COR-L47 (cell line): ENCODE data around the gene CALR3.
"Not testable (repeated sequence)": the region's sequence is repeated elsewhere in the genome, so short reads cannot be mapped to it uniquely, and the experiment has no call there.

Experiments
- DNase-seq: peaks from one replicate; lab custom pipeline; 2025; lab: John Stamatoyannopoulos, UW

Gene CALR3, protein sequence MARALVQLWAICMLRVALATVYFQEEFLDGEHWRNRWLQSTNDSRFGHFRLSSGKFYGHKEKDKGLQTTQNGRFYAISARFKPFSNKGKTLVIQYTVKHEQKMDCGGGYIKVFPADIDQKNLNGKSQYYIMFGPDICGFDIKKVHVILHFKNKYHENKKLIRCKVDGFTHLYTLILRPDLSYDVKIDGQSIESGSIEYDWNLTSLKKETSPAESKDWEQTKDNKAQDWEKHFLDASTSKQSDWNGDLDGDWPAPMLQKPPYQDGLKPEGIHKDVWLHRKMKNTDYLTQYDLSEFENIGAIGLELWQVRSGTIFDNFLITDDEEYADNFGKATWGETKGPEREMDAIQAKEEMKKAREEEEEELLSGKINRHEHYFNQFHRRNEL

DNA sequence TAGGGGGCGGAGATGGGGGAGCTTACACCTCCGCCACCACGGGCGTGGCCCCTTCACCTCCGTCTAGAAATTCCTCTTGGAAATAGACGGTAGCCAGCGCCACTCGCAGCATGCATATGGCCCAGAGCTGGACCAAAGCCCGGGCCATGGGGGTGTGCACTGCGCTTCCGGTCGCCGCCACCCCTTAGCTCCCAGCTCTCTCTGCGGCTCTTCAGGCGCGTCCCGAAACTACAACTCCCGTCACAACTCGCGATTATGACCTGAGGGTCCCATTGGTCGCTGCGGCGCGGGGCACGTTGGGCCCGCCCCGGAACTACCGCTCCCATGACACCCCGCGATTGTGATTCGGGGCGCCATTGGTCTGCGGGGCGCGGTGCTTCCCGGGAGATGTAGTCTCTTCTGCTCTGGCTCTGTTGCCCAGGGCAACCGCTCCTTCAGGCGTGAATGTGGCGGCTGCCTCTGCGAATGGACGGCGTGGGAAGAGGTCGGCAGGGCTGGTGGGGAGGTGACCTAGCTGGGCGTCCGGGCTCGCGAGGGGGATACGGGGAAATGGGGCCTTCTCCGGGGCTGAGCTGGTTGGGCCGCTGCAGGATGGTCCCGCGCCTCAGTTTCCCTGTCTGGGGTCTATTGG lies at the start of gene CALR3, which contains the start of gene C19orf44:
TSS of gene CALR3 (minus strand) at position 186 of the 631 bp plus-strand sequence. CDS start at position 148, 38 bp downstream.
TSS of gene C19orf44 (plus strand) at position 413 of the 631 bp plus-strand sequence. CDS start 4,399 bp downstream, outside the sequence.
- peak; percentile 98 for DNase-seq

DNA sequence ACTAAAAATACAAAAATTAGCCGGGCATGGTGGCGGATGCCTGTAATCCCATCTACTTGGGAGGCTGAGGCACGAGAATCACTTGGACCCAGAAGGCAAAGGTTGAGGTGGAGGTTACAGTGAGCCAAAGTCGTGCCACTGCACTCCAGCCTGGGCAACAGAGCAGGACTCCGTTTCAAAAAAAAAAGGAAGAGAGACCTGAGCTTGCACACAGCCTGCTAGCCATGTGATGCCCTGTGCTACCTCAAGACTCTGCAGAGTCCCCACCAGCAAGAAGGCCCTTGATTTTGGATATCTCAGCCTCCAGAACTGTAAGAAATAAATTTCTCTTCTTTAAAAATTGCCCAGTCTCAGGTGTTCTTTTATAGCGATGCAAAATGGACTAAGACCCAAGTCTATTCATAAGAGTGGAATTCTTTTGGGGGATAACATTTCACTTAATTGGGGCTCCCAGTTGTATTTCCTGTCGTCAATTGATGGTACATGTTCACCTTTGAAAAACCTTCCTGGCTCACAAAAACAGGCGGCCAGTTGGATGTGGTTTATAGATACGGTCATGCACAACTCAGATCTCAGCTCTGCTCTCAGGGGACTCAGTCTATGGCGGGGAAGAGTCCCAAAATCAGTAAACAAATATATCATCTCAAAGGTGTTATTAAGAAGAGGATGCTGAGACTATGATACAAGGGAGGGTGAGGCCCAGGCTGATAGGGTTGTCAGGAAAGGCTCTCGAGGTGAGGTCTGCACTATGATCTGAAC lies 48.7 kb upstream of the CALR3 start:
- no peak for DNase-seq

DNA sequence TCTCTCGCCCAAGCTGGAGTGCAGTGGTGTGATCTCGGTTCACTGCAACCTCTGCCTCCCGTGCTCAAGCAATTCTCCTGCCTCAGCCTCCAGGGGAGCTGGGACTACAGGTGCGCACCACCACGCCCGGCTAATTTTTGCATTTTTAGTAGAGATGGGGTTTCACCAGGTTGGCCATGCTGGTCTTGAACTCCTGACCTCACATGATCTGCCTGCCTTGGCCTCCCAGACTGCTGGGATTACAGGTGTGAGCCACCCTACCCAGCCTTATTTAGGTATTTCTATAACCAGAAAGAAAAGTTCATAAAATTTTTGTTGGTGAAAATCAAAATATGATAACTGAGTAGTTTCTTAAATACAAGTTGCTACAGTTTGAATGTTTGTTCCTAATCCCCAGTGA lies 47.8 kb upstream of the CALR3 start:
- DNase-seq, result not testable (repeated sequence)

DNA sequence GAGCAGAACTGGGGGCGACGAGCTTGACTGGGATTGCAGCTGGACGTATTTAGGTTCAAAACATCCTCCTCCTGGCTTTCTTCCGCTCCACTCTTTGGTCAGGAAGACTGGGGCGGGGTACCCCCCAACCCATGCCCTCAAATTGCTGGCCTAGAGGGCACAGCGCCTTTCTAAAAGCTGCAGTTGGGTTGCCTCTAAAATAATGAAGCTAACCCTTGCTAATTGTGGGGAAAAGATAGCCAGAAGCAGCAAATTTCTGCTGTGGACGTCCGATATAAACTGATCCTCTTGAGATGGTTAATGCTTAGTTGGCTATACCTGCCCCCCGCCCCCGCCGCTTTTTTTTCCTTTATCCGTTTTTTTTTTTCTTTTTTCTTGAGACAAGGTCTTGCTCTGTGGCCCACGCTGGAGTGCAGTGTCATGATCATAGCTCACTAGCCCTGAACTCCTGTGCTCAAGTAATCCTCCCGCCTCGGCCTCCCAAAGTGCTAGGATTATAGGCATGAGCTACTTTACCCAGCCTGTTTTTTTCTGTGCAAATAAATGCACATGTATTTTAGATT lies 47.0 kb upstream of the CALR3 start:
- DNase-seq, result no peak

DNA sequence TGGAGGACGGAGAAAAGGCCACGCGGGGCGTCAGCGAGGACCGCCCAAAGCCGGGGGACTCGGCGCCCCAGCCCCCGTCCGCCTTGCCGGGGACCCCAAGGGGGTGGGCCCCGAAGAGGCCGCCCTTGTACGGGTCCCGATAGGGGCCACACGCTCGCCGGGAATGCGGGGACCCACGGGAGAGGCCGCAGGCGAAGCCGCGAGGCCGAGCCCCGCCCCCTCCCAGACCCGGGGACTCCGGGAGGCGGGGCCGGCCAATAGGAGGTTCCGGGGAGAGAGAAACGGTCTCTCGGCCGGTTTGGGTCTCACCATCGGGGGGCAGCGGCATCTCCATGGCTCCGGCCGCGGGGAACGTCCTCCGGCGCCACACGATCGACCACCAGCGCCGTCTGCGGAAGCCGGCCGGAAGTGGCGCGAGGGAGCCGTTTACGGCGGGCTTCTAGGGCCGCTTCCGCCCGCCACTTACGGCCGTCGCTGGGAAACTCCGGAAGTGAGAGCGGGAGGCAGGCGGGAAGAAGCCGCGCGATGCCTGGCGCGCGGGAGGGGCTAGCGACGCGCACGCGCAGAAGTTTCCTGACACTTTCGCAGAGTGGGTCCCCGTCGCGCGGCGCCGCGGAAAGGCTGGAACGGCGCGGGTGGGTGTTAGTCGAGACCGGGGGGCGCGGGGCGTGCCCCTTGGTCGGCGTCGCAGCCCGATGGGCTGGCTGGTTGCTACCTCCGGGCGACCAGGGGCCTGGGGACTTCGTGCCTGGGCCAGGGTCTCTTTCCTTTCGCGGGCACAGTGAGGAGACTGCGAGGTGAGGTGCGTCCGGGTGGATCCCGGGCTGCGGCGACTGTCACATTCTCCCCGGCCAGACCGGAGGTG lies 46.3 kb upstream of the CALR3 start, which contains the start of gene CHERP:
TSS of gene CHERP (minus strand) at position 393 of the 865 bp plus-strand sequence. CDS start at position 334, 59 bp downstream.
- DNase-seq, result peak; percentile 90

DNA sequence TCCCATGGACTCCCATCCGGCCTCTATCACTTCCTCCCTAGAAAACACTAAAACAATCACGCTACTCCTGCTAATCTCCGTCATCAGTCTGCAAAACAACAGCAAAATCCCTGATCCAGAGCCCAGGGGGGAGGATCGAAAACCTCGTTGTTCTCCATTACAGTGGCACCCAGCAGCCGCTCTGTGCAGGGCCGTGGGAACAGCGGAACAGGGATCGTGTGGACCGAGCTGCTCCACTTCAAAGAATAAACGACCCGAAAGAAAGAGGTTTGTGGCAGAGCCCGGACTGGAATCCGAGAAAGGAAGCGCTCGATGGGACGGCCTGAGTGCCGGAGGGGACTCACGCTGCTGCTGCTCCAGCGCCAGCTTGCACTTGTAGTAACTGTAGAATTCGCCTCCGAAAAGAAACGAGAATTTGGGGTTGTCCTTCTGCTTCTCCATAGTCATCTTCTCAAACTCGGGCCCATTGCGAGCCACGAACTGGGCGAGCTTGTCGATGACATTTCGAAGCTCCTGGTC lies 45.6 kb upstream of the CALR3 start:
- DNase-seq, result no peak

DNA sequence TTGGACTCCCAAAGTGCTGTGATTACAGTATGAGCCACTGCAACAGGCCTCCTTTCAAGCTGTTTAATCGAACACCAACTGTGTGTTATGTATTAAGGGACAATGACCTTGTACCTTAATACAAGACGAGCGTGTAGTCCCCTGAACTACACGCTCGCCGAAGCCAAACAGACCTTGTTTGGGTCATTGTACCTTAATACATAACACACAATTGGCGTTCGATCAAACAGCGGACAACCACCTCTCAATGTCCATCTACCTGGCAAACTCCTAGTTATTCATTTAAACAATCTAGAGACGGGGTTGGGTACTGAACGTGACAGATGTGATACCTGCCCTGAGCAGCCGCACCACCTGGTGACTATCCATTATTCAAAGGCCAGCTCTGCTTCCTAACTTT lies 45.0 kb upstream of the CALR3 start:
- DNase-seq, result no peak

DNA sequence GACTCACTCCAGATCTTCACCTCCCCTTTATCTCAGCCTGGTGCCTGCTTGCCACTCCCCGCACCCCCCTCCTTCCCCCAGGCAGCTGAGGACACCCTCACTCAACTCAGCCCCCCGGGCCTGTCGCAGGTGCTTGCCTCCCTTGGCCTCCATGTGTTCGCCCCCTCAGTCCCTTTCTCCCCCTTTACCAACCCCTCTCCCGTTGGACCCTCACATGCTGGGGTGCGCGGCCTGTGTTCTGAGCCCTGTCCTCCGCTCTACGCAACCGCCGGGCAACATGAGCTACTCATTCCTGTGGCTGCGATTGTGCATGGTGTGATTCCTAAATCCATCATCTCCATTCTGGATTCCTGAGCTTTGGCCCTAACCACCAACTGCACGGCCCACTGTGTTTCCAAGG lies 41.1 kb upstream of the CALR3 start:
- no peak for DNase-seq

DNA sequence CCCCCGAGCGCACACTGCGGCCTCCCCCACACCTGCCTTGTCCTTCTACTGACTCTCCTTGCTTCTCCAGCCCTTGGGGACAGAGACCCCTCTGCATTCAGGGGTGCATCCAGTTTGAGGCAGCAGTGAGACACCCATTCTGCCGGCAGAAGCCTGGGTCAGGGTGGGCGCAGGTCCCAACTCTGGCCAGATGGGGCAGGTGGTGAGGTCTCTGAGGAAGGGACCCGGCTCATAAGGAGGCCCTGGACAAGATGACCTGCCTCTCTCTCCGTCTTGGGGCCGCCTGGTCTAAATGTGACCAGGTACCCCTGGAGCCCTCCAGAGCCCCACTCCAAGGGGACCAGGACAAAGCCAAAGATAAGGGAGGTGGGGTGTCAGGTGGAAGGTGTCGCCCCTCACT lies 40.2 kb upstream of the CALR3 start:
- DNase-seq, result no peak

DNA sequence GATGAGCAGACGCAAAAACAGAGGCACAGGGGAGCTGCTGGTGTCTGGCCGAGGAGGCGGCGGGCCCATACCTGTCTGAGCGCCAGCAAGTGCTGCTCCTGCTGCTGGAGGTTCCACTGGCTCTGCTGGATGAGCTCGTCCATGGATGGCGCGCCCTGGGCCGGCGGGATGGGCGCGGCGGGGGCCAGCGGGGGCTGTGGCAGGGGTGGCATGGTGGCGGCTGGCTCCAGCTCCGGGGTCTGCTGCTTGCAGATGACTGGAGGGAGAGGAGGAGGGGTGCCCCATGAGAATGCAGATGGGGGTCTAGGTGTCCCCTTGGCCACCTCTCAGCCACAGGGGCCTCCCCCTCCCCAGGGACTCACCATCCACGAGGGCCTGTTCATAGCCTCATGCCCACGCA lies 39.4 kb upstream of the CALR3 start:
- no peak for DNase-seq

DNA sequence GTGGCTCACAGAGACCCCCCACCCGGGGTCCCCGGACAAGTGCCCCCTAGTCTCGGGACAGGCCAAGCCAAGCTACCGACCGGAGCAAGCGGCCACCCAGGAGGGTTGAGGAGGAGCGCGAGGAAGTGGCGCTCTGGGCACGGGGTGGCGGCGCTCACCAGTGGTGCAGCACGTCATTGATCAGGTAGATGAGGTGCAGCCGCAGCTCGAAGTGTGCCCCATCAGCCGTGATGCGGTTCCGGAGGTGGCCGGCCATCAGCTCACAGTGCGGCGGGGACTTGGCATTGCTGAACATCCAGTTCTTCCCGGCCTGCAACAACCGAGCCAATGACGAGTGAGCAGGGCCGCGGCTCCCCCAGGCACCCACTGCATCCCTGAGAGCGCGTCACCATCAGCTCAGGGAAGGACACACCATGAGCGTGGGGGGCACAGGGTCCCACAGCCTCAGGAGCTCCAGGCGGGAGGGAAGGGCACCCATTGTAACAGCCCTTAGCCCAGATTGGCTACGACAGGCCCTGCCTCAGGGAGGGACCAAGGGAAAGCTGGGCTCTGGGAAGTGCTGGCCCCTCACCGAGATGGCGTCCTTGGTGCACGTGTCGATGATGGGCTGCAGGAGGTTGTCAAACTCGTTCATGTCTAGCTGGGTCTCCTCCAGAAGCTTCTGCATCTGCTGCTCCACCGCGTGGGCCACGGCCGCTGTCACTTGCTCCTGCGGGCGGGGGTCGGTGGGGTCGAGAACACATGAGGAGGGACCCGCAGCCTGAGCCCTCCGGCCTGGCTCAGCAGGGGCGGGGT lies 36.7 kb upstream of the CALR3 start:
- no peak for DNase-seq

DNA sequence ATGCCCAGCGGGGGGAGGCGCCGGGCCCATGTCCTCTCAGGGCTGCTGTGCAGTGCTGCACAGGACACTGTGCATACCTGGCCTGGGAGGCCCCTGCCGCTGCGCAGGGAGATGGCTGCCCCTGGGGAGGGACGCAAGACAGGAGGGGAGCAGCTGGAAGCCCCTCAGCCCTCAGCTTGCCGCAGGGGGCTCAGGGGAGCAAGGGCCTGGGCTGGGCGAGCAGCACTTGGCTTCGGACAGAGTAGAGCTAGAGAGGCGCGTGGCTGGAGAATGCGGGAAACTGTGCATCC lies 35.4 kb upstream of the CALR3 start:
- no peak for DNase-seq

DNA sequence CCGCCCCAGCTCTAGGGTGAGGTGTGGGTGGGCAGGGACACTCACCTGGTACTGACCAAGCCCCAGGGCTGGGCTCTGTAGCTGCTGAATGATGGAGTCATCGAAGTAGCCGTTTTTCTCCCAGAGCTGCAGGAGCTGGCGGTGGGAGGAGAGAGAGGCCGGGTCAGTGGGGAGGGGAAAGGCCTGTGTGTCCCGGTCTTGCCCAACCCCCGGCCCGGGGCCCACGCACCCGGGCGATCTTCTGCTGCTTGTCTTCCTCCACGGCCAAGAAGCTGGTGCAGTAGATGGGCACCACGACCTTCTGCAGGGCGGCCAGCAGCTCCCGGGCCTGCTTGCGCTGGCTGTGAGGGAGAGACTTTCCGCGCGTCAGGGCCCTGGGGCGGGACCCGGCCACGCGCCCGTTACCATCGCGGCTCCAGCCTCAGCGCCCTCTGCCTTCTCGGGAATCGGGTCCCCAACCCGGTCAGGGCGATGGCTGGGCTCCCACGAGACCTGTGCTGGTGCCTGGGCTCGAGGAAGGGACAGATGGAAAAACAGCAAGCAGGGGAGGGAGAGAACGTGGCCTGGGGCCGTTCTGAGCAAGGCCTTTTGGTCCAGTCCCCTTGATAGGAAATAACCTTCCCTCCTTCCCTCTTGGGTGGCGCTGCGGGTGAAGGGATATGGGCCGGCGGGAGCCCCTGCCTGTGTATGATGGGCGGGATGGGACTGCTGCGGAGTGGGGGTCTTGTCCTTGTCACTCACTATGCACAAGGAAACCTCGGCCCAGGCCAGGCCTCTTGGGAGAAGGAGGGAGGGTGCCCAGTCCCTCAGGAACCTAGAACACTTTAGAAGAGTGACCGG lies 34.8 kb upstream of the CALR3 start:
- no peak for DNase-seq

DNA sequence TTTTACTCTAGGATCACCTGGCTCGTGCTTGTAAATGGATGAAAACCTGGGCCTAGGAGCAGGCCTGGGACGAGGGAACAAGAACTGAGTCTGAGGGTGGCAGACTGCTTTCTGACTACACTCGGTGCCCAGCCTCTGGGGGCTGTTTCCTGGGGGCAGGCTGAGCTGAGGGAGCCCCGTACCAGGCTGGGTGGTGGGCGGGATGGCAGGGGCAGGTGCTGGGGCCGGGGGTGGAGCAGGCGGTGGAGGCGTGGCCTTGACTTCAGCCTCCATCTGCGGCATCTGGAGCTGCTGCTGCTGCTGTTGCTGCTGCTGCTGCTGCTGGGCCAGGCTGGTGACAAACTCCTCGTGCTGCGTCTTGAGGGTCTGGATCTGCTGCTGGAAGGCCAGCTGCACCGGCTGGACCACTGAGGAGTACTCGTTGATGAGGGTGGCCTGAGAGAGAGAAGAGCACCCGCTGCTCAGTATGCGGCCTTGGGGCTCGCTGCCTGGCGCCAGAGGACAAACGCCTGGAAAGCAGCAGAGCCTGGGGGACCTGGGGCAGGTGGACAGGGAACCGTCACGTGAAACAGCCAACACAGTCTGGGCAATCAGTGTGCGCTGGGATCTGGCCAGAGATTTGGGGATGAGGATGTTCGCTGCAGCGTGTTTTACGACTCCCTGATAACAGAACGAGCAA lies 33.6 kb upstream of the CALR3 start:
- no peak for DNase-seq

DNA sequence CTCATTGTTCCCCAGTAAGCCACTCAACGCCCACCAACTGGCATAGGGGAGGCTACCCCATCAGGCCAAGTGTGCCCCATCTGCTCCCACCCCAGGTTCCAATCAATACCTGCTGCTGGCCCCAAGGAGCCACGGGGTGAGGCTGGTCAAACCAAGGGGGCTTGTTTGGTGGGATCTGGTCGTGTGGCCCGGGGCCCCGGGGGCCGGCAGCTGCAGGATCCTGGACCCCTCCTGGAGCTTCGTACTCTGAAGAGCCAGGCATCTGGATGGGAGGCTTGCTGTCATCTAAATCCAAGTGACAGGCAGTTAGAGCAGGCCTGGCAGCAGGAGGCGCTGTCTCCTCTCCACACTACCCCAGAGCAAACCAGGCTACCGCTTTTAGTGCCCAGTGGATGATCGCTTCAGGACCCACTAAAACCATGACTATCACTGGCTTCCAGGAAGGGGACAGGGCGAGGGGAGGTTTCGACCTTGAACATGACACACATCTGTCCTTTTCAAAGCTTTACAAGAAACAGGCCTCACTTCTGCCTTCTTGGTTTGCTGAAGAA lies 32.1 kb upstream of the CALR3 start:
- DNase-seq, result no peak

DNA sequence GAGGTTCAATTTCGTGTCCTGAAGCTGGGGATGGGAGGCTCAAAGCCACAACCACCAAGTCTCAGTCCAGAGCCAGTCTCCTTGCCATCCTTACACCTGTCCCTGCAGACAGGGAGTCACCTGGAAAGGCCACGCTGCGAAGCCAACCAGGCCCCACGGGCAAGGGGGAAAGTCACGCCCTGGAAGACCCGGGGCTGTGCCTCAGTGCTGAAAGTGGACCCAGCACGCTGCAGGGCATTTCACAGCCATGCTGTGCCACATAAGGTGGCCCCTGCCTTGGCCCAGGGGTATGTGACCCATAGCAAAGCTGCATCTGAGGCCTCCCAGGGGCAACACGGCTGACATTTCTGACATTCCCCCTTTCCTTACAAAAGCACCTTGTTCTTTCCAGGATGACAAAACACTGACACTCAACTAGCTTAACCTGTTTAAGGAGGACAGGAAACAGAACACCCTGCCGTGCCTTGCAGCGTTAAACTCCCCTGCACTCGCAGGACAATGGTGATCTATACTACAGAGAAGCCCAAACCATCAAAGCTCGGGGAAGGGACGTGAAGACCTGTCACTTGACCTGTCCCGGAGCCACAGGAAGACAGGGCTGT lies 31.5 kb upstream of the CALR3 start:
- no peak for DNase-seq

DNA sequence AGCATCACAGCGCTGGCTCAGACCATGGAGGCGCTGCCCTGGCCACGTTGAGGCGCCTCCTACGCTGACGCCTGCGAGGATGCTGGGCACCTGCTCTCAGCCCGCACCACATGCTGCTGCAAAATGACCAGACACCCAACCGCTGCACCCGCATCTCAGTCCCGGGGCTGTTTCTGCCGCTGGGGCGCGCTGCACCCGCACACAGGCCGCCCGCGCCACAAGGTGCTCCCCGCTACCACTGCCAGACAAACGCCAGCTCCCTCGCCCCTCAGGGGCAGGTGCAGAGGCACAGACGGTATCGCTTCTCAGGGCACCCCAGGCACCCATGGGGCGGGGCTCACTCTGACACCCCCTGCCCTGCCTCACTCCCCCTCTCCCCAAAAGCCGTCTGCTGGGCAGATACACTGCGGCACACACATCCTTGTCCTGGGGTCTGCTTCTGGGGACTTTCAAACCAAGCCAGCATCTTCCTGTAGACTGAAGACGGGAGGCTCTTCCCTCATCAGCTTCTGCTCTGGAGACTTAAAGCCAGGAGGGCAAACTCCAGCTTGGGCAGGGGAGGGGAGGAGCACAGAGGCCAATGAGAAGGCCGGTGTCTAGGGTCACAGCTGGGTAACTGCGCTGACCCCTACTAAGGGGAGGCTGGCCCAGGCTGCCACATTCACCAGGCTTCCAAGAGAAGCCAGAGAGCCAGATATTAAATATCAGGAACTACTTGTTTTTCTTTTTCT lies 29.9 kb upstream of the CALR3 start:
- no peak for DNase-seq
